HG03469 (cell line): ENCODE results near the gene ELP4.

ENCODE experiments used
- ATAC-seq: cut with Tn5 transposase; IDR thresholded peaks from one replicate; pipeline ENCODE4 v1.9.1; 2021; ENCODE audit warnings: mild to moderate bottlenecking, moderate library complexity, moderate number of reproducible peaks; ENCODE audit not compliant: unreplicated experiment

ELP4 gene

GRCh38 chr11:31821235-31821764, 311.7 kb downstream of the ELP4 start:
- no peak for ATAC-seq

- no peak for ATAC-seq
Measured at GRCh38 chr11:31821766-31822165, 312.2 kb downstream of the ELP4 start.

GRCh38 chr11:31822175-31822926, 312.8 kb downstream of the ELP4 start:
- ATAC-seq: no peak

GRCh38 chr11:31822927-31823643, 313.5 kb downstream of the ELP4 start:
- no peak for ATAC-seq

- ATAC-seq: no peak
Measured at GRCh38 chr11:31823644-31824331, 314.2 kb downstream of the ELP4 start.

GRCh38 chr11:31824332-31824878, 314.8 kb downstream of the ELP4 start:
- ATAC-seq: no peak

- ATAC-seq: no peak
Measured at GRCh38 chr11:31824879-31825837, 315.6 kb downstream of the ELP4 start.

- no peak for ATAC-seq
Measured at GRCh38 chr11:31825838-31826484, 316.4 kb downstream of the ELP4 start.

GRCh38 chr11:31826536-31827438, 317.2 kb downstream of the ELP4 start:
- no peak for ATAC-seq

- no peak for ATAC-seq
Measured at GRCh38 chr11:31827455-31828206, 318.1 kb downstream of the ELP4 start.

- ATAC-seq: no peak
Measured at GRCh38 chr11:31828217-31828616, 318.6 kb downstream of the ELP4 start.

GRCh38 chr11:31830406-31830805, 320.8 kb downstream of the ELP4 start:
- no peak for ATAC-seq

- no peak for ATAC-seq
Measured at GRCh38 chr11:31834237-31834636, 324.7 kb downstream of the ELP4 start.
